OCI-LY7 (cell line): ENCODE results near the gene PRSS38. TPM values are rescaled to one million over a fixed set of nuclear protein-coding genes. Genes with fewer than 3 reads are reported as not detected.

Source experiments
- BruUV-seq: library from RNA; stranded (reverse); fragments of 400-500 nt; replicated peaks from 2 replicates; lab custom pipeline; 2021; lab: Mats Ljungman, UMichigan
- CTCF ChIA-PET: fragments of 300-600 bp; sonication (Branson Sonifier 250); formaldehyde crosslinking; loops from one replicate; lab custom pipeline; 2022; ENCODE audit warnings: antibody characterized with exemption; ENCODE audit not compliant: unreplicated experiment; lab: Charles Lee
- POLR2A ChIA-PET: fragments of 300-600 bp; sonication (Branson Sonifier 250); formaldehyde crosslinking; loops from one replicate; lab custom pipeline; 2022; ENCODE audit warnings: antibody characterized with exemption; lab: Charles Lee
- DNase-seq: peaks from one replicate; pipeline ENCODE4 v3.0.0-alpha.2; 2015; ENCODE audit warnings: low spot score
- H2AFZ ChIP-seq: fragments of 200-600 bp; sonication (generic), shearing (Covaris generic); 2 replicates; pipeline ENCODE4 v1.6.1; 2014; ENCODE audit warnings: mild to moderate bottlenecking, antibody characterized with exemption, low read length, moderate library complexity
- H3K27ac ChIP-seq: fragments of 200-600 bp; sonication (generic); 2 replicates; pipeline ENCODE4 v1.5.1; 2014; ENCODE audit warnings: mixed run types, low read depth, mild to moderate bottlenecking, moderate library complexity, low read length, inconsistent platforms; ENCODE audit not compliant: poor library complexity, severe bottlenecking
- H3K36me3 ChIP-seq: fragments of 200-600 bp; sonication (generic); 2 replicates; pipeline ENCODE4 v1.6.1; 2014; ENCODE audit warnings: mild to moderate bottlenecking, antibody characterized with exemption, low read length, moderate library complexity, mixed read lengths; ENCODE audit not compliant: insufficient read depth
- H3K4me1 ChIP-seq: fragments of 200-600 bp; sonication (generic); 2 replicates; pipeline ENCODE4 v1.5.1; 2014; ENCODE audit warnings: mild to moderate bottlenecking, low read length; ENCODE audit not compliant: insufficient read depth, poor library complexity, severe bottlenecking
- H3K4me2 ChIP-seq: fragments of 200-600 bp; sonication (generic); 2 replicates; pipeline ENCODE4 v1.6.1; 2014; ENCODE audit warnings: mild to moderate bottlenecking, low read length
- H3K4me3 ChIP-seq: fragments of 200-600 bp; sonication (generic); 2 replicates; pipeline ENCODE4 v1.5.1; 2014; ENCODE audit warnings: mild to moderate bottlenecking, low read depth, low read length; ENCODE audit not compliant: poor library complexity, severe bottlenecking
- H3K79me2 ChIP-seq: fragments of 200-600 bp; sonication (generic); 2 replicates; pipeline ENCODE4 v1.6.1; 2016; ENCODE audit warnings: low read depth, mild to moderate bottlenecking, low read length, moderate library complexity, mixed read lengths; ENCODE audit not compliant: insufficient read depth
- H3K9me2 ChIP-seq: fragments of 200-600 bp; sonication (generic); 2 replicates; pipeline ENCODE4 v1.6.1; 2016; ENCODE audit warnings: mild to moderate bottlenecking, low read length, mixed read lengths; ENCODE audit not compliant: insufficient read depth
- H3K9me3 ChIP-seq: fragments of 200-600 bp; sonication (generic); 2 replicates; pipeline ENCODE4 v1.6.1; 2014; ENCODE audit warnings: mild to moderate bottlenecking, mixed run types, low read length, mixed read lengths
- H4K20me1 ChIP-seq: fragments of 200-600 bp; sonication (generic); 2 replicates; pipeline ENCODE4 v1.6.1; 2014; ENCODE audit warnings: mild to moderate bottlenecking, antibody characterized with exemption, low read length, moderate library complexity, mixed read lengths; ENCODE audit not compliant: insufficient read depth
- CTCF ChIP-seq: fragments of 200-600 bp; sonication (generic); conservative IDR thresholded peaks from 2 replicates; pipeline ENCODE4 v1.5.1; 2014; ENCODE audit warnings: mild to moderate bottlenecking, antibody characterized with exemption, low read length, moderate library complexity, mixed read lengths
- EZH2phosphoT487 ChIP-seq: fragments of 200-600 bp; sonication (generic); IDR thresholded peaks from 2 replicates; pipeline ENCODE4 v1.6.1; 2018; ENCODE audit warnings: low read depth, borderline replicate concordance, mild to moderate bottlenecking, mixed run types, antibody characterized with exemption, low read length, moderate library complexity, mixed read lengths
- intact Hi-C: fragments of 100-400 bp; cut with micrococcal nuclease; formaldehyde crosslinking; loops from one replicate; pipeline ENCODE4 v1.10.0; 2022; ENCODE audit not compliant: unreplicated experiment
- total RNA-seq, 2 experiments: library from RNA; depleted of rRNA in 1 of 2; stranded (reverse); fragments of >200 nt in 1 of 2; shearing (Covaris generic) in 1 of 2; gene quantifications; 2 replicates each; pipeline ENCODE4 v1.2.3, GENCODE V29; 2014 to 2022

Gene PRSS38
- total RNA-seq, 2 experiments from 2014 or later, result not detected

- H3K79me2 ChIP-seq, result no peaks in the 10 kb centered on the region
- no peak overlapping the region for H3K4me2 ChIP-seq
- no peak overlapping the region for H2AFZ ChIP-seq
- H3K9me3 ChIP-seq, result no peaks in the 10 kb centered on the region
- DNase-seq, result no peak
- TF ChIP-seq EZH2phosphoT487 (no peak), CTCF (no peak)
- intact Hi-C loops, result no loop called here
- H3K9me2 ChIP-seq, result no peaks in the 10 kb centered on the region
- POLR2A ChIA-PET, result no interaction called here
- H3K4me1 ChIP-seq, result no peaks in the 10 kb centered on the region
- no peak overlapping the region for H3K4me3 ChIP-seq
- no peaks in the 10 kb centered on the region for H3K36me3 ChIP-seq
- H3K27ac ChIP-seq, result no peak overlapping the region
- no peaks in the 10 kb centered on the region for H4K20me1 ChIP-seq
- BruUV-seq, result no TSS peak
- CTCF ChIA-PET, result no interaction called here
Observed at GRCh38 chr1:227891955-227892488, 76.5 kb downstream of the PRSS38 start.

GRCh38 chr1:227892489-227893299 is 77.2 kb downstream of the PRSS38 start:
- Histone ChIP-seq H3K9me2 (no peaks in the 10 kb centered on the region), H3K27ac (no peak overlapping the region), H3K36me3 (no peaks in the 10 kb centered on the region), H4K20me1 (no peaks in the 10 kb centered on the region), H3K4me2 (no peak overlapping the region), H3K79me2 (no peaks in the 10 kb centered on the region), H3K9me3 (no peaks in the 10 kb centered on the region), H3K4me3 (no peak overlapping the region), H3K4me1 (no peaks in the 10 kb centered on the region), H2AFZ (no peak overlapping the region)
- POLR2A ChIA-PET, result no interaction called here
- CTCF ChIA-PET, result no interaction called here
- TF ChIP-seq EZH2phosphoT487 (no peak), CTCF (no peak)
- no TSS peak for BruUV-seq
- intact Hi-C loops, result no loop called here
- DNase-seq, result no peak

DNA sequence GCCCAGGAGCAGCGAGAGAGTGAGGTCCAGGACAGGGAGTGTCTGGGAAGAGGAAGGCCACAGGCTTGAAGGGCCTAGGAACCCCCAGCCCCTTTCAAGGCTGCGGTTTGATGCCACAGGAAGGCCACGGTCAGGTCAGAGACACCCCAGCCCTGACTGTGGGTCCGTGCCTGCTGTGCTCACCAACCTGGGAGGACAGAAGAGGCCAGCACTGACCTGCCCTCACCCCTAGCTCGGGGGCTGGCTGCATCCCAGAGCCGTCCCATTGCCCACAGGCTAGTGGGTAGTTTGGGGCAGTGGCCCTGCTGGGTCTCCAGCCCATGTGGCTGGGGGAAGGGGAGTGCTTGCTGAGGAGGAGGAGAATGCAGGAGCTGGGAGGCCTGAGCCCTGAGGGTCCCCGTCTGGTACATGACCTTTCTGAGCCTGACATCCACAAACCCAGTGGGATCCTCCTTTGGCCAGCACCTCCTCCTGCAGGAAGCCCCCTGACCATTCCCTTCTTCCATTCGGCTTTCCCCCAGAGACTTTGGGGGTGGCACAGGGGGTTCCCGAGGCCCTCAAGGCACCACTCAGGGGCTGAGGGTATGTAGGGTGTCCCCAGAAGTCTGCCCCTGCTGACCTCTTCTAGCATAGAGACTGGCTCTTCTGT is 77.9 kb downstream of the PRSS38 start:
- H3K4me2 ChIP-seq, result no peak overlapping the region
- H2AFZ ChIP-seq, result no peak overlapping the region
- H3K27ac ChIP-seq, result no peak overlapping the region
- no peaks in the 10 kb centered on the region for H3K9me3 ChIP-seq
- BruUV-seq, result no TSS peak
- no peak for DNase-seq
- POLR2A ChIA-PET, result no interaction called here
- H4K20me1 ChIP-seq, result no peaks in the 10 kb centered on the region
- no peak for TF ChIP-seq EZH2phosphoT487
- TF ChIP-seq CTCF, result no peak
- no peak overlapping the region for H3K4me3 ChIP-seq
- no peaks in the 10 kb centered on the region for H3K79me2 ChIP-seq
- CTCF ChIA-PET, result no interaction called here
- no peaks in the 10 kb centered on the region for H3K4me1 ChIP-seq
- intact Hi-C loops, result no loop called here
- H3K36me3 ChIP-seq, result no peaks in the 10 kb centered on the region
- H3K9me2 ChIP-seq, result no peaks in the 10 kb centered on the region
